Measurements from ENCODE around the gene DDIT3.

GRCh38 chr12:57500213-57500612 is 20.1 kb downstream of the DDIT3 start:
- TF ChIP-seq CREB1 (IDR thresholded peaks at IDR 0.05; ENCODE audit: low read depth): no peak
- TF ChIP-seq ZBTB7A (IDR thresholded peaks at IDR 0.05; ENCODE audit: low read depth): no peak
- no peak for TF ChIP-seq TAF1 (IDR thresholded peaks at IDR 0.05; ENCODE audit: low read depth)
- no peak for TF ChIP-seq EGR1 (IDR thresholded peaks at IDR 0.05)
- TF ChIP-seq MAX (IDR thresholded peaks at IDR 0.05): no peak
- no peak for TF ChIP-seq EP300 (IDR thresholded peaks at IDR 0.05; ENCODE audit: borderline replicate concordance)
- TF ChIP-seq FOXM1 (IDR thresholded peaks at IDR 0.05; ENCODE audit: borderline replicate concordance, low read depth): no peak
- TF ChIP-seq TEAD4 (IDR thresholded peaks at IDR 0.05): no peak
- TF ChIP-seq USF1 (IDR thresholded peaks at IDR 0.05): no peak
- no peak for TF ChIP-seq CEBPB (IDR thresholded peaks at IDR 0.05)
- no peak for TF ChIP-seq TCF12 (IDR thresholded peaks at IDR 0.05; ENCODE audit: low read depth)
- TF ChIP-seq REST (IDR thresholded peaks at IDR 0.05; ENCODE audit: low read depth): no peak
- TF ChIP-seq RAD21 (IDR thresholded peaks at IDR 0.05; ENCODE audit: low read depth): no peak
- no peak for TF ChIP-seq NFIC (IDR thresholded peaks at IDR 0.05)
